Endodermal cell (in vitro differentiated cells): ENCODE data around the gene TBC1D2. TPM values are rescaled to one million over a fixed set of nuclear protein-coding genes. Genes with fewer than 3 reads are reported as not detected.
A peak's percentile ranks its signal among the peaks of the same experiment; 100 is the strongest.

ENCODE experiments used
- DNase-seq: peaks from one replicate; pipeline ENCODE4 v3.0.0-alpha.2; 2017
- H3K27ac ChIP-seq: 2 replicates; pipeline ENCODE4 v1.5.1; 2013; ENCODE audit warnings: mild to moderate bottlenecking, low read depth, low read length, moderate library complexity
- H3K27me3 ChIP-seq: 2 replicates; pipeline ENCODE4 v1.6.1; 2013; ENCODE audit warnings: mild to moderate bottlenecking, low read length, moderate library complexity; ENCODE audit not compliant: insufficient read depth, control insufficient read depth, poor library complexity, severe bottlenecking
- H3K36me3 ChIP-seq: 2 replicates; pipeline ENCODE4 v1.7.0; 2013; ENCODE audit warnings: mild to moderate bottlenecking, low read length, moderate library complexity; ENCODE audit not compliant: control insufficient read depth, insufficient read depth
- H3K4me1 ChIP-seq: one replicate; pipeline ENCODE4 v1.7.0; 2013; ENCODE audit warnings: low read length; ENCODE audit not compliant: control insufficient read depth, insufficient read depth
- H3K4me3 ChIP-seq: 2 replicates; pipeline ENCODE4 v1.5.1; 2013; ENCODE audit warnings: mild to moderate bottlenecking, low read length, moderate library complexity
- H3K9ac ChIP-seq: 2 replicates; pipeline ENCODE4 v1.6.1; 2013; ENCODE audit warnings: mild to moderate bottlenecking, low read length, moderate library complexity; ENCODE audit not compliant: poor library complexity, severe bottlenecking; ENCODE audit errors: extremely low read depth
- H3K9me3 ChIP-seq: 2 replicates; pipeline ENCODE4 v1.6.1; 2013; ENCODE audit warnings: mild to moderate bottlenecking, low read length, moderate library complexity; ENCODE audit not compliant: control insufficient read depth
- H3K27ac Mint-ChIP-seq: 2 replicates; pipeline ENCODE4 v1.8.0; 2020; ENCODE audit warnings: mixed read lengths
- H3K27me3 Mint-ChIP-seq: 2 replicates; pipeline ENCODE4 v1.8.0; 2021; ENCODE audit warnings: mild to moderate bottlenecking, mixed read lengths; ENCODE audit not compliant: insufficient read depth
- H3K36me3 Mint-ChIP-seq: 2 replicates; pipeline ENCODE4 v1.8.0; 2020; ENCODE audit warnings: low read depth, mixed read lengths
- H3K4me1 Mint-ChIP-seq: 2 replicates; pipeline ENCODE4 v1.8.0; 2020; ENCODE audit warnings: mixed read lengths
- H3K4me3 Mint-ChIP-seq: 2 replicates; pipeline ENCODE4 v1.8.0; 2020; ENCODE audit warnings: mild to moderate bottlenecking, moderate library complexity, mixed read lengths
- H3K9me3 Mint-ChIP-seq: 2 replicates; pipeline ENCODE4 v1.8.0; 2020; ENCODE audit warnings: mild to moderate bottlenecking, mixed read lengths
- WGBS, 2 experiments: methylation state at CpG; one replicate each; pipeline versions ENCODE4 v1.1.5 to v1.1.7; 2013; ENCODE audit warnings: missing lambda C conversion rate in 2 of 2, mixed read lengths in 1 of 2; ENCODE audit not compliant: insufficient coverage in 1 of 2, insufficient read length in 1 of 2; 5-methylcytosine and 5-hydroxymethylcytosine counted together
- total RNA-seq, 2 donors: library from RNA; stranded (reverse); fragmentation: NEBNext Ultra II Directional in 1 of 2; extraction: Animal tissue kit (Norgen Biotek cat#: 25700) in 1 of 2; gene quantifications; 2 replicates in 1 of 2; 3 replicates in 1 of 2; pipeline ENCODE4 v1.2.1, GENCODE V29; 2021
- TF ChIP-seq, protein P1 (sequence below): fragments of 200-600 bp; sonication (generic); conservative IDR thresholded peaks from 2 replicates; pipeline ENCODE4 v1.5.0; 2021; ENCODE audit warnings: antibody characterized with exemption, mild to moderate bottlenecking

The TBC1D2 gene
- total RNA-seq, 2 donors from 2014 or later = 8.1 to 10.4 TPM

DNA sequence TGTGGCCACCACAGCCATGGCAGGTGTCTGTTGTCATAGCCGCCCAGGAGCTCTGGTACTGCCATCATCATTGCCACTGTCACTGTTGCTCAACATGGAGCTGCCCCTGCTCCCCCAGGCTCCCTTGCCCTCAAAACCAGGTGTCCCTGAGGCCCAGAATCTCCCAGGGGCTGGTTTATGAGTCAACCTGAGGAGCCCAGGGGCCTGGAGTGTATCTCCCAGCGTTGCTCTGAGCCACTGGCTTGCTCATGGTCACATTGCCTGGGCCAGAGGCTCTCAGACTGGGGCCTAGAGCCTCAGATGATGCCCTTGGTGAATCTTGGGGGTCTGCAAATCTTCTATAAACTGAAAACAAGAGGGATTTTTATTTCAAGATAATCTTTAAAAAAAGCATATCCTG, 24.7 kb upstream of the TBC1D2 start:
- Histone ChIP-seq H3K4me3 (no peak overlapping the region), H3K4me1 (peaks cover 24% of the 10 kb centered on the region), H3K9ac (no peak overlapping the region), H3K9me3 (no peaks in the 10 kb centered on the region), H3K36me3 (no peaks in the 10 kb centered on the region), H3K27ac (peak overlapping the region; percentile 42), H3K27me3 (no peaks in the 10 kb centered on the region)
- TF ChIP-seq, protein P1, sequence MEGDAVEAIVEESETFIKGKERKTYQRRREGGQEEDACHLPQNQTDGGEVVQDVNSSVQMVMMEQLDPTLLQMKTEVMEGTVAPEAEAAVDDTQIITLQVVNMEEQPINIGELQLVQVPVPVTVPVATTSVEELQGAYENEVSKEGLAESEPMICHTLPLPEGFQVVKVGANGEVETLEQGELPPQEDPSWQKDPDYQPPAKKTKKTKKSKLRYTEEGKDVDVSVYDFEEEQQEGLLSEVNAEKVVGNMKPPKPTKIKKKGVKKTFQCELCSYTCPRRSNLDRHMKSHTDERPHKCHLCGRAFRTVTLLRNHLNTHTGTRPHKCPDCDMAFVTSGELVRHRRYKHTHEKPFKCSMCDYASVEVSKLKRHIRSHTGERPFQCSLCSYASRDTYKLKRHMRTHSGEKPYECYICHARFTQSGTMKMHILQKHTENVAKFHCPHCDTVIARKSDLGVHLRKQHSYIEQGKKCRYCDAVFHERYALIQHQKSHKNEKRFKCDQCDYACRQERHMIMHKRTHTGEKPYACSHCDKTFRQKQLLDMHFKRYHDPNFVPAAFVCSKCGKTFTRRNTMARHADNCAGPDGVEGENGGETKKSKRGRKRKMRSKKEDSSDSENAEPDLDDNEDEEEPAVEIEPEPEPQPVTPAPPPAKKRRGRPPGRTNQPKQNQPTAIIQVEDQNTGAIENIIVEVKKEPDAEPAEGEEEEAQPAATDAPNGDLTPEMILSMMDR = no peak
- Mint-ChIP-seq H3K4me3 (no peak overlapping the region), H3K27me3 (peaks cover 4% of the 10 kb centered on the region), H3K4me1 (peaks cover 41% of the 10 kb centered on the region), H3K36me3 (no peaks in the 10 kb centered on the region), H3K9me3 (no peaks in the 10 kb centered on the region), H3K27ac (peak overlapping the region; percentile 40)
- WGBS, 2 experiments = 91 to 100% methylated on average over 1 to 2 of the region's 2 CpGs
- DNase-seq = no peak

DNA sequence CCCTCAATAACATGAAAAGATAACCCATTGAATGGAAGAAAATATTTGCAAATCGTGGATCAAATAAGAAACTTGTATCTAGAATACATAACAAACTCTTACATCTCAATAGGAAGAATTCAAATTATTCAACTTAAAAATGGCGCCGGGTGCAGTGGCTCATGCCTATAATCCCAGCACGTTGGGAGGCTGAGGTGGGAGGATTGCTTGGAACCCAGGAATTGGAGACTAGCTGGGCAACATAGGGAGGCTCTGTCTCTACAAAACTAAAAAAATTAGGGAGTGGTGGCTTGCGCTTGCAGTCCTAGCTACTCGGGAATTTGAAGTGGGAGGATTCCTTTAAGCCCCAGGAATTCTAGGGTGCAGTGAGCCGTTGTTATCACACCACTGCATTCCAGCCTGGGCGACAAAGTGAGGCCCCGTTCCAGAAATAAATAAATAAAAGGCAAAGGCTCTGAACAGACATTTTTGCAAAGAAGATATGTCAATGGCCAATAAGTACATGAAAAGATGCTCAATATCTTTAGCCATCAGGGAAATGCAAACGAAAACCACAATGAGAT, 21.5 kb upstream of the TBC1D2 start:
- TF ChIP-seq, protein P1 = no peak
- Mint-ChIP-seq H3K27ac (no peak overlapping the region), H3K4me1 (peaks cover 60% of the 10 kb centered on the region), H3K27me3 (peaks cover 4% of the 10 kb centered on the region), H3K4me3 (no peak overlapping the region), H3K9me3 (no peaks in the 10 kb centered on the region), H3K36me3 (peaks cover 1% of the 10 kb centered on the region)
- Histone ChIP-seq H3K27me3 (no peaks in the 10 kb centered on the region), H3K9me3 (no peaks in the 10 kb centered on the region), H3K4me3 (no peak overlapping the region), H3K27ac (no peak overlapping the region), H3K36me3 (no peaks in the 10 kb centered on the region), H3K9ac (no peak overlapping the region), H3K4me1 (peaks cover 27% of the 10 kb centered on the region)
- WGBS, 2 experiments = 92 to 95% methylated on average over 9 to 10 of the region's 10 CpGs
- no peak for DNase-seq

DNA sequence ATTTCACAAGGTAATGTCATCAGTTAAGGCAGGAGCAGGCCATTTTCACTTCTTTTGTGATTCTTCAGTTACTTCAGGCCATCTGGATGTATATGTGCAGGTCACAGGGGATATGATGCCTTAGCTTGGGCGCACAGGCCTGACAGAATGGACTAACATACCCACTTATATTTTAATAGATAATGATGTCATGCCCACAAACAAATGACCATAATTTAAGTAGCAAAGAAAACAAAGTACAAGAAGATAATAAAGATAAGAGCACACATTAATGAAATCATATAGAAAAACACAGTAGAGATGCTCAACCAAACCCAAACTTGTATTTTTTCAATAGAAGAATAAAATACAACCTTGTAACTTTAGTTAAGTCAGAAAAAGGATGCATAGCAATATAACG, 19.7 kb upstream of the TBC1D2 start:
- peak overlapping the region; percentile 88 for H3K27ac Mint-ChIP-seq
- no peaks in the 10 kb centered on the region for H3K9me3 Mint-ChIP-seq
- H3K27ac ChIP-seq = no peak overlapping the region
- WGBS, 2 experiments = 81% methylated on average over 2 of the region's 2 CpGs; no CpG with 5 or more reads in 1 of the 2 experiments
- DNase-seq = no peak
- peaks cover 1% of the 10 kb centered on the region for H3K36me3 Mint-ChIP-seq
- H3K4me3 ChIP-seq = no peak overlapping the region
- H3K9ac ChIP-seq = no peak overlapping the region
- TF ChIP-seq, protein P1 = no peak
- H3K9me3 ChIP-seq = no peaks in the 10 kb centered on the region
- H3K4me1 ChIP-seq = peaks cover 19% of the 10 kb centered on the region
- no peak overlapping the region for H3K4me3 Mint-ChIP-seq
- H3K4me1 Mint-ChIP-seq = peaks cover 60% of the 10 kb centered on the region
- no peaks in the 10 kb centered on the region for H3K36me3 ChIP-seq
- peaks cover 4% of the 10 kb centered on the region for H3K27me3 Mint-ChIP-seq
- H3K27me3 ChIP-seq = no peaks in the 10 kb centered on the region
